ENCODE results near the gene MLLT10.

Gene MLLT10

DNA sequence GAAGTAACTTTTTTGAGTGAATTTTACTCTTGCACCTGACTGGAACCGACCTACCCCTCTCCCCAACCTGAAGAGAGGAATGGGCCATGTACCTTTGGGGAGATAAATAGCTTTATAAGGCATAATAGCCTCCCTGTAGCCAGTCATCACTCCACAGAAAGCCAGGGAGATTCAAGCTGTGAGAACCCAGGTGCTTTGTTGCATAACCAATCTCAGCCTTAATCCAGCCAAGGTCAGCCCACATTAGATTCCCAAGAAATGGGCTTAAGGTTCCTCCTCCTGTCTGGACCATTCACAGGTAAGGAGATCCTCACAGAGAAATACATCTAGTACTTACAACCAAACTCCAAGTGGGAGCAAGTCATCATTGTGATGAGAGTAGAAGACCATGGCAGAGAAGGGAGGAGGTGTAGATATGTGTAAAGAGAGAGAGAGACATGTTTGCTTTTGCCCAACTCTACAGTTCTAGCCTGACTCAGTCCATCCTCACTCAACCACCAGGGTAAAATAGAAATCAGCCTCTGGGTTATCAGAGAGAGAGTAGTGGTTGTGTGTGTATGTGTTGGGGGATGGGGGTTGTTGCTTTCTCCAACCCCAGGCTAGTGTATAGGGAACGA is 32.2 kb upstream of the MLLT10 start:
- DNase-seq (ENCODE audit: low spot score): no peak

DNA sequence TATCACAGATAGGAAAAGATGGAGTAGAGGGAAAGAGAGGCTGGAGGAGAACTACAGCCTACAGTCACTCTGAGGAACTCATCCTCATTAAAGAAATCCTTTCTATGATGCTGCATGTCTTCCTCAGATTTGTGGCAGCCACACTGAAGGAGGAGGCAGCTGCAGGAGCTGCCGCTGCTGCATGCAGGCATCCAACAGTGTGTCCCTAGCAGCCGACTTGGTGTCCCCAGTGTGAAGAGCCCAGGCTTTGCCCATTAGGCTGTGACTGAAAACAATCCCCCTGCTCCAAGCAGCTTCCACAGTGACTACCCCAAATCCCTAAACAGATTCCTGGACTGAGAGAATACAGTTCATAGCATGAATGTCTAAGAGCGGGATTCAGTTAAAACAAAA is 31.7 kb upstream of the MLLT10 start:
- DNase-seq (ENCODE audit: low spot score): no peak

DNA sequence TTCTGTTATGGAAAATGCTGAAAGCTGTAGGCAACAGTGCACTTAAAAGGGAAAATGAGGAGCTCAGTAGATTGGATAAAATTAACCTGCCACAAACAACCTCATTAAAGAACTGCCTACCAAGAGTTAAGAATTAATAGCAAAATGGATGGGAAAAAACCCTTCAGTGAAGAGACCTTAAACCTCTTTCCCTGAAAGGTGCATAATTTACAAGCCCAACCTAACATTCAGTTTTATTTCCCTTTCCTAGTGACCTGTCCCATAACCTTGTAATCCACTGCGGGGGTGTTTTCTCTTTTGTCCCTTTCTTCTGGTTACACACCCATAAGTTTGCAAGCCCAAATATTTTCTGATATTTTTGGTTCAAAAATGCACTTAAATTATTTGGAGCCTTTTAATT is 30.5 kb upstream of the MLLT10 start:
- DNase-seq (ENCODE audit: low spot score): no peak

DNA sequence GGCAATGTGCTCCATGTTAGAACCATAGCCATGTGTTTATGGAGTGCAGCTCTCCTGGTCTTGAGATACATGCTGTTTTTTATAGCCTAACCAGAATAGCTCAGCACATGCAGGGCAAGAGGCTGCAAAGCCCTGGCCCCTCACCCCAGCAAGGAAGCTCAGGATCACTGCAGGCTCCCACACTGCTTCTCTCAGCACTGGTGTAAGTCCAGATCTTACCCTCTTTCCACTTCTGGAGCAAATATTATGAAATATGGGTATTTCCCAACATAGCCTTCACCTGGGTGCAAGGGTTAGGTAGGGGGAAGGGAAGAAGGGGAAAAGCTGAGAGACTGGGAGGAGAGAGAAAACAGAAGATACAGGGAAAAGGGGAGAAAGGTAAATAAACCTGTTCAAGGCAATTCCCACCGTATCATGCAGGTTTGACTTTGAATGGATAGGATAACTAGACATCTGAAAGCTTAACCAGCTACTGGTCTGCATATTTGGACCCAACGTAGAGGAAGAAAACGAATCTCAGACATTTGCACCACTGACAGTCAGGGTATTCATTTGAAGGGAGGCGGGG is 28.2 kb upstream of the MLLT10 start:
- no peak for DNase-seq (ENCODE audit: low spot score)

DNA sequence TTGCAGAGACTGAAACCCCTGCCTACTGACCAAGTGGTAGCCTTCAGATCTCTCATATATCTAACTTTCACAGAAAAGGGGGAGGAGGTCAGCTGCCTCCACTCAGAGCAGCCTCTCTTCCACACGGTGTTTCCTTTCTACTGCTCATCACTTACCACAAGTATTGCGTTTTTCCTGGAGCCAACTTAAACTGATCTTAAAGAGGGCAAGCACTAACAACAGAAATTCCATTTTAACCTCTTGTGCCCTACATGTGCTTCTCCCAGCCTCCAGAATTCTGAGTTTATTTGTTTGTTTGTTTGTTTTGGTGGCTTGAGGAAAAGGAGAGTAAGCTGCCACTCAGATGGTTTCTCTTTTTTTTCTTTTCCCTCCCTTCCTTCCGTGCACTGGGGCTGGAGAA is 27.7 kb upstream of the MLLT10 start:
- no peak for DNase-seq (ENCODE audit: low spot score)

DNA sequence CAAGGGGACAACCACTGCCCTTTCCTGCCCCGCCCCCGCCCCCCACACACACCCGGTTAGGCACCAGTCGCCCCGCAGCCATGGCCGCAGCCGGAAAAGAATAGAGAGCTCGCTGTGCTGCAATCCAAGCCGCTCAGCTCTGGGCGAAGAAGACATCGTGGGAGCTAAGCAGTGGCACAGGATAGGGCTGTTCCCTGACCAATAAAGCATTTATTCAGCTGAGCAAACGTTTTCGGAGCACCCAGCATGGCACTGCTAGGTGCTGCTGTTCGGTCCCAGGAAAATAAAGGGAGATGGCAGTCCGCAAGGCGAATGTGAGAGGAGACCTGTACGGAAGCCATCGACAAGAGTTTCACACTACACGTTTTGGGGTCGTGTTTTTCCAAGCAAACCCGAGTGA is 26.9 kb upstream of the MLLT10 start:
- no peak for DNase-seq (ENCODE audit: low spot score)

DNA sequence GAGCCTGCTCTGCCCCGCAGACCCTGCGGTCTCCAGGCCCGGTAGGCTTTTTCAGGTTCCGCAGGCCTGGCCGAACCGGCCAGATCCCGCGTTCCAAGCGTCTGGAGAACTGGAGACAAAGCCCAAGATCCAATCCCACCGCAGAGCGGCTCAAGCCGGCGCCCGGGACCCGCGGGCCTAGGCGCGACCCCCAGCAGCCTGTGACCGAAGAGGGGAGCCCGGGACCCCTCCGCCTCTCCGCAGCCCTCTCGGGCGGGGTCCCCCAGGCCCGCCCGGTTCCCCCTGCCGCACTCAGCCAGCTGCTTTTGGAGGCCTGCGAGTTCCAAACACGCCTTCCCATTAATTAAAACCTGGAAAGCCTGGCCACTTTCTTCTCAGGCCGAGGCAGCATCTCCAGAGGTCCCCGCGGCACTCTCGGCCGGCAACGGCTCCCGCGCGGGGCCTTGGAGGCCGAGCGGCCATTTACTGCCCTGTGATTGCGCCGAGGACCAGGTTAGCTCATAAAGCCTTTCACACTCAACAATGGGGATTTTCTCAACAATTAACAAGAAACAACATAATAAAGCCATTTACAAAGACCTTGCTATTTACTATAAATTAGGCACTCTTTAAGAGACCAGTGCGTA is 25.2 kb upstream of the MLLT10 start:
- no peak for DNase-seq (ENCODE audit: low spot score)

DNA sequence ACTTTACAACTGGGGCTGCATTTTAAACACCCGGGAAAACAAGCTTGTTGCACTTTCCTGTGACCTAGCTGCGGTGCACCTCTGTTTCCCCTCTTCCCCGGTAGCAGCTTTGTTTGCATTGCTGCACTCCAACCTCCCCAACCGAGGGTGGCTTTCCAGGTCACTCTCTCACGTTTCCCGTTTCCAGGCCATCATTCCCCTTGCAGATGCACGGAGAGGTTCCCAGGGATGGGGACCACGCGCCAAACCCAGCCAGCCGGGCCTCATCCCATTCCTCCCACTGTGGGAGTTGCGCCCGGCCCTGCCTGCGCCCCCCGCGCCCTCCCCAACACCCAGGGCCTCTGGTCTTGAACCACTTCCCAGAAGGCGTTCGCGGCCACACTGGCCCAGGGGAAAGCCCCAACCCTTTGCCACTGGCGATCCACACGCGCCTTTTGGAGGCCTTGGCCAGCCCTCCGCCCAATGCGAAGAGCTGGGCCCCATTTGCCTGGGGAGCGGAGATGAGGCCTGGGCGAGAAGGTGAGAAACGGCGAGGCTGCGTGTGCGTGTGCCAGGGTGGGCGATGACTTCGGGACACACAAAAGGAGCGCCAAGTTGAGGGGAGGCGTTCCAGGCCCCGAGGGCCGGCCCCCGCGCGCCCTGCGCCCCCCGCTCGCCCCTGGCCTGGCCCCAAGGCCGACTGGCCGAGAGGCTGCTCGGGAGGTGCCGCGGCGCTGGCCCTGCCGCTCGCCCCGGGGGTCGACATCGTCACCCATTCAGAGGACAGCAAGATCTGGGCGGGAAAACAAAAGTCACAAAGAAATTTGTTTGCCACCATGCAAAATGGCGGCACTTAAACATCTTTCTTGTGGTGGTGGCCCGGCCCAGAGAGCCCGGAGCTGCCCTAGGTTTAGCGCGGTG is 24.4 kb upstream of the MLLT10 start:
- DNase-seq (ENCODE audit: low spot score): no peak

DNA sequence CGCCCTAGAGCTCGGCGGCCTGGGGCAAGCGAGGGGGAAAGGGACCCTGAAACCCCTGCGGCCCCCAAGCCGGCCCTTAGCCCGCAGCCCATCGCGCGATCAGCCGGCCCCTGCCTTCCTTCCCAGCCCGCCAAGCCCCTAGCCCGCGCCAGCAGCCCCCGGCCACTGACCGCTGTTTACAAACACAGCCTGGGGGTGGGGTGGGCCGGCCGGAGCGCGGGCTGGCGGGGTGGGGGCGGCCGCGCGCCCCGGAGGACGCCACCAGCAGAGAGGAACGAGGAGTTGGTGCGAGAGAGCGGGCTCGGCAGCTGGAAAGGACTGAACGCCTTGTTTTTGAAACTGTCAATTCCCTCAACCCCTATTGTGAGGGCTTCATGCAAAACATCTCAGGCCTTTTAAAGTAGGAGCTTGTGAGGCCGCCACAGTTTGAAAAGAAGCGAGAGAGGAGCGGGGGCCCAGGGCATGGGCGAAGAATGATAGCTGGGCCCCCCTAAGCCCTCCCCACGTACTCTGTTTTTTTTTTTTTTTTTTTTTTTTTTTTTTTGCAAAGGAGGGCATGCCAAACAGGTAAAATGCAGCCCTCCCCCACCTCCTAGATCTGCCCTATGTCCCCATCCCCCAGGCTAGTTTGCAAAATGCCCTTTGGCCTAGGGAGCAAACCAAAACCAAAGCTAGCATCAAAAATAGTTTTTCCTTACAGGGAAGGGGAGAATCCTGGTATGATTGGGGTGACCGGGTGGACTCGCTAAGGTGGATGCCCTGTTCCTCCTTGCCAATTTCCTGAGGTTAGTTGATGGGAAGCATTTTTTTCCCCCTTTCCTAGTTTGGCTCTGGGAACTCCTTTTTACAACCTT is 23.6 kb upstream of the MLLT10 start:
- no peak for DNase-seq (ENCODE audit: low spot score)

DNA sequence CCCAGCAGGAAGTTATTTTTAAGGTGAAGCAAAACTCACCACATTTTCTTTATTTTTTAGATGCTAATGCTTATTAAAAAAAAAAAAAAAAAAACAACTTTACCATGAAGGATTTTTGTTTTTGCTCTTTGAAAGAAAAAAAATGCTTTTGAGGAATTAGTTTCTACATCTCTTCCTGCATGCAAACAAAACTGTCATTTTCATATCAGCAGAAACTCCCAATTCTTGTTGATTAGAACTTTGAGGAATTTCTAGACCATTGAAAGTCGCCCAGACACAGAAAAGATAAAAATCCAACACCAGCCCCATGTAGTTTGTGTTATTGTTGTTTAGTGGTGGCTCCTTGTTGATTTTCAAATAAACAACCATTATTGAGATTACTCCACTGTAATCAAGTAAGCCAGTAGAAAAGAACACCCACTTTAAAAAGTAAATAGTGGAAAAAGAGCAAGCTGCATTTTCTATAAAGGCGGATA is 22.9 kb upstream of the MLLT10 start:
- no peak for DNase-seq (ENCODE audit: low spot score)

DNA sequence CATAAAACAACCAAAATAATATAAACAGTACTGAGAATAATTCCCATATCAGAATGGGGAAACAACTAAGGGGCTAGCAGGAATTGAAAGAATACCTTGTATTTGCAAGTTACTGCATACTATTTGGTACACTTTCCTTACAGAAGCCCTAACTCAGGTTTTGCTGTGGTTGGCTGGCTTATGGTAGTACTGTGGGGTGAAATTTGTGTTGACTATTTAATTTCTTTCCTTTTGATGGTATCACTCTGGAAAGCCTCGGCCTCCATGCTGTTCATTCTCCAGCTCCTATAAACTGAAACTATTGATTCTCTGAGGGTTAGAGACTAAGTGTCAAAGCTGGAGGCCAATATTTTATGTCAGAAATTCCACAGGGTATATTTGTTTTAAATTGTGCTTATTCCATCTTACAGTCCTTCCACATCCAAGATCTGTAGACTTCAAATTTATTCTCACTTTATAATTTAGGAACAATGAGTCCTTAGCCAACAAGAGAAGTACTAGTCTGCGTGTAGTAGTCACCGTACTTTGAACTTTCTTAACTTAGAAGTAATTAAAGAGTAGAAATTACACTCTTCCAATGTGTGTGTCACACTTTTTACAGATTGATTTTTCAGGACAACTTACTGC is 22.0 kb upstream of the MLLT10 start:
- DNase-seq (ENCODE audit: low spot score): no peak

DNA sequence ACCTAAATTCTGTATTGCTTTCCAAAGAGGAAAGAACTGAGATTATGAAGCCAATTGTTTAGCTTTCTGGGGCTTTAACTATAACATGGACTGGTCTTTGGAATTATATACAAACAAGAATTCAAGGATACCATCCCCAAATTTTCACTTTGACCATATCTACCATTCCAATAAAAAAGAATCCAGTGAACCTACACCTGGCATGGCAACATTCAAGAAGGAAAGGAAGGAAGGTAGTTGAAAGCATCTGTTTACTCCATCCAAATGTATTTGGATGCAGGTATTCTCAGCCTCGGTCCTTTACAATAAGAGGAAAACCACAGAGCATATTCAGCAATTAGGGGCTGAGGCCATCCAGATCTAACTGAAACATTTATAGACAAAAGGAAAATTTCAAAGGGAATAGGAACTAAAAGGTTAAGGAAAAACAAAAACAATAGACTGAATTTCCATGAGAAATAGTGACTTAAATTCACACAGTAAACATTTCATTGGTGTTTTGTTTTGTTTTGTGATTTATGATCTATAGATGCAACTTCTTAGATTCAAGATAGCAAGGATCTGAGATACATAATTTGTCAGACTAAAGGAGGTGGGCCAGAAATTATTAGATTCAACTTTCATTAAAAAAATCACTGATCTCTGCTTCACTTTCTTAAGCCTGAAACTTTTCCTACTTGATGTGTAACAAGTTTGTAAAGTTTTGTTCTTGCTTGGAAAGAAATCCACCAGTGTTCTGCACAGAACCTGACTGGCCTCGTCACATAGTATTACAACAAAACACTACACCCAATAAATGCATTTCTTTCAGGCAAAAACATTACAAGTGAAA is 21.2 kb upstream of the MLLT10 start:
- no peak for DNase-seq (ENCODE audit: low spot score)

DNA sequence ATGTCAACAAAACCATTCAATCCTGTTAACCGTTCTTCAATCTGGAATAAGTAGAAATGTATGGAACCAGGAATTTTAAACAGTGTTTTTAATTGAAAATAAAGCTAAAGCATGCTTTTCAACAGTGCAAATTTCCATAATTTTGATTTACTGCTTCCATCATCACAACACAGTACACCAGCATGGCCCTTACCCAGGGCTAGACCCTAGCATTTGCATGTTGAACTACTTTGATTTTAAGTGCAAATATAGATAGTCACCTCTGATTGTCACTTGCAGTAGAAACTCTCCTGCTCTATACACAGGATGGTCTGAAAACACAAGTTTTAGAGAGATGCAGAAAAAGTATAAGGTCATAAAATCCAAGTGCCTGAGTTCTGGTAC is 20.6 kb upstream of the MLLT10 start:
- DNase-seq (ENCODE audit: low spot score): no peak

DNA sequence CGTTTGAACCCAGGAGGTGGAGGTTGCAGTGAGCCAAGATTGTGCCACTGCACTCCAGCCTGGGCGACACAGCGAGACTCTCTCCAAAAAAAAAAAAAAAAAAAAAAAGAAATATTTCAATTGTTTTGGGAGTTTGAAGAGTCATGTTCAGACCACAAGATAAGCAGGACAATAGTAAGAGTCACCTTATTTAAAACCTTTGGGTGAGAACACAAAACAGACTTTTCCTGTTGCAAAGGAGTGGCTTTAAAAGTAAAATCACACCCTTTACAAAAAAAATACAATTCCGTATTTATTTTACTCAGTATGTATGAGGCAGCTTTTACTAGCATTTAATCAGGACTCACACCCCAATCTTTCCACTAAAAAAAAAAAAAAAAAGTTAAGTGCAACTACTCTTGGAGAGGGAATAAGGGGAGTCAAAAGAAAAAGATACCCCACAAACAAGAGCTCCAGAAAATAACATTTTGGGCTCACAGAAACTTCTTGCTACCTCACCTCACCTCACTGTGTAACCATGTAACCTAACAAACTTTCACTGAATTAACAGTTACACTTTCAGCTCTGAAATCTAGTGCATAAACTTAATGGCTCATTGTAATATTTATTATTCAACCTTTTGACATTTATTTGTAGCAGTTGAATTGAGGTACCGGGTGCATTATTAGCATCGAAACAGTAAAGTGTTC is 19.8 kb upstream of the MLLT10 start:
- DNase-seq (ENCODE audit: low spot score): no peak

DNA sequence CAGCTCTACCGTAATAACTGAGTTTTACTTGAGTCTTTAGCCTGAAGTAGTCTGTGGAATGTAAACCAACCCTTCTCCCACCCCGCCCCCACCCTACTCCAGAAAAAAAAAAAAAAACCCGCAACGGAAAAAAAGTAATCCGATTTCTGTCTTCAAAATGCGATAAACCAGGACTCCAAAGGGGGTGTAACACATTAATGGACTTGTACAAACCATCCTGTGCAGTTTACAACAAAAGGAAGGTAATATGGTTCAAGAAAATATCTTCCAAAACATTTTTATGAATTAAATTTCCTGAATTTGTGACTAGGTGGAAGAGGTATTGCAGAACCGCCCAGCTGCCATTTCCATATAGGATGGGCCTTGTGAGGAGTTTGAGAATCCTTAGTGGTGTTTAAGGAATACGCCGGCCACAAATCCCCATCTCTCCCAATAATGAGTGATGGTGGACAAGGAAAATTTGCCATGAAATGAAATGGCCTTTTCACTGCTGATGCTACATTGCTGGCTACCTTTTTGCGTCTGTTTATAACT is 19.1 kb upstream of the MLLT10 start:
- no peak for DNase-seq (ENCODE audit: low spot score)

DNA sequence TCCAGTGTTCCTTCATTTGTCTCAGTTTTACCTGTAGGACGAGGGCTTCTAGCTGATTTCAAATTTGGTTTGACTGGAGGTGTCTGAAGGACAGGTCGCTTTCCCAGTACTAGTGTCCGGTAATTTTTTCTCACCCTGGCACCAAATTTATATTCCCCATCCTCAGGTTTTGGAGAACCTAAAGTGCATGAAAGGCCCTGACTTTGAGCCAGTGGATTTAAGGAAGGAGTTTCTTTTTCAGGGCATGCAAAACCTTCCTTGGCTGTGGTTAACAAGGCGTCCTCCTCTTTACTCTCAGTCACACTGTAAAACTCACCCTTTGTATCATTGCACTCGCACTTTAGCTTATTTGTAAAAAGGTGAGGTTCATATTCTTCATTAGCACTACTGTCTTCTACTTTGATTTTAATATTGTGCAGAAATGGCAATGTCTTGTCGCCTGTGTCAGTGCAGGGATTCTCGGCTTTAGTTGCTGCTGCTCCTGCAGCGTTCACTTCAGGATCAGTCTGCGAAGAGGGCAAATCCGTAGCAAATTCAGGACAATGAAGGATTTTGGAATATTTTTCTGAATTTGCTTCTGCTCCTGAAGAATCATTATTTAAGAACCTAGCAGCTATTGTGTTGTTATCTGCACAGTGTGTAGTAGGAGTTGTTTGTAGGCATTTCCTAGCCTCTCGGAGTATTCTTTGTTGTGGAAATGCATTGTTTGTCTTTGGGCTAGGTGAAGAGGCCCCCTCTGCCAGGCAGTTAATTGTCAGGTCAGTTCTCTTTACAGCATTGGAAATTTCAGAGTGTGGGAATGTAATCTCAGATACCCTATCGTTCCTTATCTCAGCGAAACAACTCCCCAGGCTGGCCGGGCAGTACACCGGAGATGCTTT is 18.4 kb upstream of the MLLT10 start:
- DNase-seq (ENCODE audit: low spot score): no peak

DNA sequence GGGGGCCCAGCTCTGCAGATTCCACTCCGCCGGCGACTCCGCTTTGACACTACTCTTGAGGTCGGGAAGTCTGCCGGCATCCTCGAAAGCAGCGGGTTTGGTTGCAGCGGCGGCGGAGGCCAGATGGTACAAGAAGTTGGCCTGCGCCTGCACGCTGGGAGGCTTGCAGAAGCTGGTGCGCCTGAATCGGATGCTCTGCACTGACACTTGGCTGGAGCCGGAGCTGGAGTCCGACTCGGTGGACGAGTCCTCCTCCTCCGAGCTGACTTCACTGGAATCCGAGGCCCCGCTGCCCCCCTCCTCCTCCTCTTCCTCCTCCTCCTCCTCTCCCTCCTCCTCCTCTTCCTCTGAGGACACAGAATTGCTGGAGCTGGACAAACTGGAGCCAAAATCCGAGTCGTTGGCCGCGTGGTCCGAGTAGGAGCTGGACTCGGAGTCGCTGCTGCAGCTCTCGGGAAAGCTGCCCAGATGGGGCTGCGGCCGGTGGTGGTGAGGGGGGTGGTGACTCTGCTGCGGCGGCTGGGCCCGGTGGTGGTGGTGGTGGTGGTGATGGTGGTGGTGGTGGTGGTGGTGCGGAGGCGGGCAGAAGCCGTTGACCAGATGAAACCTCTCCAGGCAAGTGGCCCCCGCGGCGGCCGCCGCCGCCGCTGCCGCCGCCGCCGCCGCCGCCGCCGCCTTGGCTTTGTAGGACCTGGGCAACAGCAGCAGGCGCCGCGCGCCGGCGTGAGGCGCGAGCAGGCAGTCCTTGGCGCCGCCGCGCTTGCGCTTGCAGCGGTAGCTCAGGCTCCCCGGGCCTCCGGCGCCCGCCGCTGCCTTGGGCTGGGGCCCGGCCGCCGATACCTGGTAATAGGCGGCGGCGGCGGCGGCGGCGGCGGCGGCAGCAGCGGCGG is 17.5 kb upstream of the MLLT10 start:
- DNase-seq (ENCODE audit: low spot score): no peak
